H1 (cell line): ENCODE measurements around the gene FYTTD1. TPM values are rescaled to one million over a fixed set of nuclear protein-coding genes. Genes with fewer than 3 reads are reported as not detected.

Experiments used
- CTCF ChIA-PET: fragments of 300-600 bp; sonication (Branson Sonifier 250); formaldehyde crosslinking; loops from one replicate; lab custom pipeline; 2021; ENCODE audit not compliant: partially characterized antibody; lab: Charles Lee
- POLR2A ChIA-PET: fragments of 300-600 bp; sonication (Branson Sonifier 250); formaldehyde crosslinking; loops from one replicate; lab custom pipeline; 2021; ENCODE audit warnings: inconsistent platforms; ENCODE audit not compliant: partially characterized antibody; lab: Charles Lee
- DNase-seq, 2 experiments: peaks; one replicate each; pipeline versions ENCODE4 v3.0.0 to v3.0.0-alpha.2; 2010 to 2022; ENCODE audit warnings: low spot score in 2 of 2, low read depth in 1 of 2, mixed read lengths in 1 of 2
- FAIRE-seq: peaks from 2 replicates; lab custom pipeline; 2011; peaks lifted over from hg19 to GRCh38; lab: Jason Lieb, UNC
- H2AFZ ChIP-seq: 2 replicates; pipeline ENCODE4 v1.8.1; 2012; ENCODE audit warnings: low read length, inconsistent platforms
- H2AK5ac ChIP-seq: 2 replicates; pipeline ENCODE4 v1.6.1; 2013; ENCODE audit warnings: low read depth, low read length
- H2BK120ac ChIP-seq: replicated peaks from 2 replicates; pipeline ENCODE3; 2013; ENCODE audit warnings: low read depth, low read length, inconsistent platforms
- H2BK12ac ChIP-seq: 2 replicates; pipeline ENCODE4 v1.6.1; 2013; ENCODE audit warnings: low read depth, low read length
- H2BK15ac ChIP-seq: 2 replicates; pipeline ENCODE4 v1.6.1; 2013; ENCODE audit warnings: low read length
- H2BK20ac ChIP-seq: 2 replicates; pipeline ENCODE4 v1.6.1; 2013; ENCODE audit warnings: low read length
- H2BK5ac ChIP-seq: 2 replicates; pipeline ENCODE4 v1.6.1; 2013; ENCODE audit warnings: low read depth, low read length
- H3K14ac ChIP-seq: 2 replicates; pipeline ENCODE4 v1.6.1; 2013; ENCODE audit warnings: inconsistent platforms; ENCODE audit not compliant: insufficient read length
- H3K18ac ChIP-seq: 2 replicates; pipeline ENCODE4 v1.6.1; 2013; ENCODE audit warnings: low read length; ENCODE audit errors: extremely low read depth
- H3K23ac ChIP-seq: 2 replicates; pipeline ENCODE4 v1.6.1; 2013; ENCODE audit warnings: inconsistent platforms; ENCODE audit not compliant: insufficient read length
- H3K23me2 ChIP-seq: 2 replicates; pipeline ENCODE4 v1.6.1; 2013; ENCODE audit warnings: low read depth, low read length
- H3K27ac ChIP-seq: 2 replicates; pipeline ENCODE4 v1.6.1; 2011; ENCODE audit warnings: low read depth, low read length, inconsistent platforms
- H3K27me3 ChIP-seq, 4 experiments: replicated peaks in 1 of 4; 1 replicate in 1 of 4; 2 replicates in 3 of 4; pipeline versions ENCODE4 v1.6.1 to v1.8.1; 2011 to 2013; ENCODE audit warnings: low read length in 3 of 4, mild to moderate bottlenecking in 3 of 4, inconsistent platforms in 2 of 4, mixed read lengths in 2 of 4, moderate library complexity in 1 of 4; ENCODE audit not compliant: control insufficient read depth in 3 of 4, insufficient read depth in 3 of 4; ENCODE audit errors: extremely low read depth in 1 of 4
- H3K36me3 ChIP-seq, 4 experiments: 2 replicates each; pipeline versions ENCODE4 v1.6.1 to v1.8.1; 2011 to 2013; ENCODE audit warnings: mild to moderate bottlenecking in 4 of 4, low read length in 3 of 4, moderate library complexity in 2 of 4, control low read depth in 1 of 4, inconsistent platforms in 1 of 4; ENCODE audit not compliant: insufficient read depth in 4 of 4, control insufficient read depth in 2 of 4
- H3K4ac ChIP-seq: replicated peaks from 2 replicates; pipeline ENCODE3; 2013; ENCODE audit warnings: low read length, low read depth, mixed read lengths, inconsistent platforms; ENCODE audit not compliant: insufficient read length
- H3K4me1 ChIP-seq, 4 experiments: replicated peaks in 1 of 4; 1 replicate in 1 of 4; 2 replicates in 3 of 4; pipeline versions ENCODE4 v1.6.1 to v1.8.1; 2011 to 2013; ENCODE audit warnings: low read length in 3 of 4, inconsistent platforms in 2 of 4, mixed read lengths in 1 of 4; ENCODE audit not compliant: insufficient read depth in 4 of 4, control insufficient read depth in 3 of 4
- H3K4me2 ChIP-seq, 2 experiments: 2 replicates each; pipeline versions ENCODE4 v1.6.1 to v1.8.1; 2011 to 2013; ENCODE audit warnings: low read depth in 2 of 2, low read length in 2 of 2, control low read depth in 1 of 2, inconsistent platforms in 1 of 2, mild to moderate bottlenecking in 1 of 2; ENCODE audit not compliant: insufficient read depth in 1 of 2
- H3K4me3 ChIP-seq, 4 experiments: fragments of 200-600, 300-600 bp in 1 of 4; sonication (generic), shearing (Covaris generic), sonication (Bioruptor Twin) in 1 of 4; 2 replicates each; pipeline versions ENCODE4 v1.5.1 to v1.8.1; 2011 to 2016; ENCODE audit warnings: low read length in 4 of 4, low read depth in 3 of 4, control low read depth in 2 of 4, inconsistent platforms in 2 of 4, mild to moderate bottlenecking in 2 of 4, mixed read lengths in 1 of 4, moderate library complexity in 1 of 4; ENCODE audit not compliant: insufficient read depth in 2 of 4; ENCODE audit errors: extremely low read depth in 1 of 4
- H3K56ac ChIP-seq: replicated peaks from 2 replicates; pipeline ENCODE3; 2013; ENCODE audit warnings: low read depth, mild to moderate bottlenecking, mixed read lengths, low read length, inconsistent platforms; ENCODE audit not compliant: insufficient read length
- H3K79me1 ChIP-seq: 2 replicates; pipeline ENCODE4 v1.6.1; 2013; ENCODE audit warnings: low read depth, low read length, control low read depth
- H3K79me2 ChIP-seq, 2 experiments: 2 replicates each; pipeline versions ENCODE4 v1.6.1 to v1.8.1; 2012 to 2013; ENCODE audit warnings: low read length in 2 of 2, mild to moderate bottlenecking in 2 of 2, inconsistent platforms in 1 of 2; ENCODE audit not compliant: insufficient read depth in 2 of 2, control insufficient read depth in 1 of 2
- H3K9ac ChIP-seq, 4 experiments: replicated peaks in 1 of 4; 1 replicate in 1 of 4; 2 replicates in 3 of 4; pipeline versions ENCODE4 v1.6.1 to v1.8.1; 2011 to 2013; ENCODE audit warnings: low read depth in 3 of 4, low read length in 3 of 4, control low read depth in 2 of 4, mild to moderate bottlenecking in 2 of 4, moderate library complexity in 2 of 4, inconsistent platforms in 1 of 4; ENCODE audit errors: extremely low read depth in 1 of 4
- H3K9me3 ChIP-seq, 2 experiments: 2 replicates each; pipeline versions ENCODE4 v1.6.1 to v1.8.1; 2012 to 2013; ENCODE audit warnings: mild to moderate bottlenecking in 2 of 2, moderate library complexity in 2 of 2, control low read depth in 1 of 2, inconsistent platforms in 1 of 2, low read depth in 1 of 2, low read length in 1 of 2, mixed read lengths in 1 of 2; ENCODE audit not compliant: insufficient read depth in 2 of 2
- H4K20me1 ChIP-seq, 2 experiments: replicated peaks in 1 of 2; 2 replicates each; pipeline versions ENCODE3 to v1.8.1; 2011 to 2013; ENCODE audit warnings: inconsistent platforms in 2 of 2, low read length in 2 of 2, mild to moderate bottlenecking in 1 of 2; ENCODE audit not compliant: insufficient read depth in 2 of 2, control insufficient read depth in 1 of 2
- H4K5ac ChIP-seq: 2 replicates; pipeline ENCODE4 v1.6.1; 2013; ENCODE audit warnings: low read length, low read depth, mixed read lengths, inconsistent platforms; ENCODE audit not compliant: insufficient read length
- H4K8ac ChIP-seq: 2 replicates; pipeline ENCODE4 v1.8.0; 2013; ENCODE audit warnings: mild to moderate bottlenecking, moderate library complexity, low read length, inconsistent platforms; ENCODE audit not compliant: insufficient read depth; ENCODE audit errors: extremely low read depth
- H4K91ac ChIP-seq: replicated peaks from 2 replicates; pipeline ENCODE3; 2013; ENCODE audit warnings: low read length, mixed read lengths, inconsistent platforms; ENCODE audit not compliant: insufficient read length
- BRCA1 ChIP-seq: IDR thresholded peaks from 2 replicates; pipeline ENCODE4 v1.6.1; 2012; ENCODE audit warnings: low read depth, low read length, improper control_type of control experiment
- CBX8 ChIP-seq: fragments of 300-800, 300-1000 bp; sonication (generic); IDR thresholded peaks from 2 replicates; pipeline ENCODE4 v1.7.1; 2016; ENCODE audit warnings: low read depth, low read length, borderline replicate concordance
- CREB1 ChIP-seq: IDR thresholded peaks from 2 replicates; pipeline ENCODE4 v1.6.1; 2012; ENCODE audit warnings: inconsistent platforms
- GTF2F1 ChIP-seq: IDR thresholded peaks from 2 replicates; pipeline ENCODE4 v1.6.1; 2012; ENCODE audit warnings: low read depth, low read length, improper control_type of control experiment, borderline replicate concordance
- HDAC2 ChIP-seq, 2 experiments: fragments of 300-600 bp in 1 of 2; sonication (generic) in 1 of 2; IDR thresholded peaks; 2 replicates each; pipeline ENCODE4 v1.6.1; 2011 to 2012; ENCODE audit warnings: low read depth in 2 of 2, low read length in 2 of 2, mild to moderate bottlenecking in 2 of 2, moderate library complexity in 2 of 2, borderline replicate concordance in 1 of 2, inconsistent platforms in 1 of 2
- MAFK ChIP-seq: IDR thresholded peaks from 2 replicates; pipeline ENCODE4 v1.6.1; 2012; ENCODE audit warnings: low read depth, mild to moderate bottlenecking, improper control_type of control experiment, low read length
- POLR2AphosphoS5 ChIP-seq: IDR thresholded peaks from 2 replicates; pipeline ENCODE4 v1.6.1; 2011; ENCODE audit warnings: low read depth, low read length
- RNF2 ChIP-seq: fragments of 200-900, 300-1000 bp; sonication (generic); IDR thresholded peaks from 2 replicates; pipeline ENCODE4 v1.7.1; 2016; ENCODE audit warnings: borderline replicate concordance, low read depth, mild to moderate bottlenecking, antibody characterized with exemption, low read length; ENCODE audit not compliant: poor library complexity, severe bottlenecking; ENCODE audit errors: missing control alignments
- SIN3A ChIP-seq, 2 experiments: IDR thresholded peaks in 1 of 2; conservative IDR thresholded peaks in 1 of 2; 2 replicates each; pipeline ENCODE4 v1.6.1; 2011 to 2012; ENCODE audit warnings: low read length in 2 of 2, improper control_type of control experiment in 1 of 2, low read depth in 1 of 2, mild to moderate bottlenecking in 1 of 2
- SP1 ChIP-seq: IDR thresholded peaks from 2 replicates; pipeline ENCODE4 v1.6.1; 2011; ENCODE audit warnings: low read depth, low read length
- SP2 ChIP-seq: IDR thresholded peaks from 2 replicates; pipeline ENCODE4 v1.6.1; 2012; ENCODE audit warnings: mild to moderate bottlenecking, low read length, inconsistent platforms
- SP4 ChIP-seq: IDR thresholded peaks from 2 replicates; pipeline ENCODE4 v1.6.1; 2012; ENCODE audit warnings: low read length, inconsistent platforms
- TAF1 ChIP-seq: IDR thresholded peaks from 2 replicates; pipeline ENCODE4 v1.6.1; 2011; ENCODE audit warnings: mild to moderate bottlenecking, low read depth, low read length
- TAF7 ChIP-seq: optimal IDR thresholded peaks from 2 replicates; pipeline ENCODE3; 2011; ENCODE audit warnings: low read depth, mild to moderate bottlenecking, inconsistent platforms, low read length, moderate library complexity, borderline replicate concordance
- YY1 ChIP-seq: IDR thresholded peaks from 2 replicates; pipeline ENCODE4 v1.6.1; 2011; ENCODE audit warnings: low read depth, mild to moderate bottlenecking, low read length
- WGBS, 2 experiments: shearing (Covaris generic) in 1 of 2; methylation state at CpG; one replicate each; pipeline versions ENCODE4 v1.1.6 to v1.1.7; 2013 to 2015; ENCODE audit warnings: low lambda C conversion rate in 2 of 2, mixed read lengths in 2 of 2, inconsistent platforms in 1 of 2, low coverage in 1 of 2, missing lambda C conversion rate in 1 of 2; ENCODE audit not compliant: insufficient replicate concordance in 2 of 2, insufficient coverage in 1 of 2, insufficient read length in 1 of 2; ENCODE audit errors: extremely low coverage in 1 of 2, missing lambda C conversion rate in 1 of 2; 5-methylcytosine and 5-hydroxymethylcytosine counted together
- polyA plus RNA-seq, 7 experiments: library from polyadenylated mRNA; depleted of rRNA in 3 of 7; stranded (reverse) in 5 of 7; unstranded in 2 of 7; fragments of >200 nt in 5 of 7; fragments of 200-250 nt in 2 of 7; gene quantifications; 1 replicate in 5 of 7; 2 replicates in 1 of 7; 4 replicates in 1 of 7; pipeline versions ENCODE4 v1.2.1 to v1.2.3, GENCODE V29; 2011 to 2013; ENCODE audit warnings: missing spikeins in 2 of 7, mixed read lengths in 2 of 7
- total RNA-seq: library from RNA; stranded (reverse); fragmentation: NEBNext Ultra II Directional; extraction: Animal tissue kit (Norgen Biotek cat#: 25700); gene quantifications from 2 replicates; pipeline ENCODE4 v1.2.1, GENCODE V29; 2021

The FYTTD1 gene
- total and polyA plus RNA-seq, 2 of the 8 experiments (the other 6 are each of a cell fraction or from before 2014, with no cell fraction given): 3.1 to 24.4 TPM

DNA sequence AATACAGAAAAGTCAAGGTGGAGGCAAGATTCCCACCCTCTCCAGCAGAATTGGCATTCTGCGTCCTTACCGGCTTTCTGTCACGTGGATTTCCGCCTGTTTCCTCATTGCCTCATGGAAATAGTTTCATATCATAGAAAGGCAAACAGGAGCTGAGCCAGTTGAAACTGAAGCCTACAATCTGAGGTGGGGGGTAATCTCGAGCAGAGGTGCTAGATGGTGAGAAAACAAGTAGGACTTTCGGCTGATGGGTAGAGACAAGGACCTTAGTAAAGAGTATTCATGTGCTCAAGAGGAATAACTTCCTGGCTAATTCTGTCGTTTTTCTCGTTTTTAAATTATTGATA is 81.3 kb downstream of the FYTTD1 start:
- Histone ChIP-seq H3K79me1 (no peaks in the 10 kb centered on the region; the same call in 1 of the 2 replicates), H2AK5ac (no peak overlapping the region), H2BK120ac (no peak overlapping the region), H3K9me3 (no peaks in the 10 kb centered on the region), H3K4me2 (no peak overlapping the region), H4K91ac (no peak overlapping the region), H3K27me3 (no peaks in the 10 kb centered on the region), H3K4me3 (no peak overlapping the region), H3K56ac (no peak overlapping the region), H3K18ac (no peak overlapping the region), H2BK20ac (no peak overlapping the region), H3K9ac (no peak overlapping the region), H4K8ac (no peak overlapping the region), H4K20me1 (no peaks in the 10 kb centered on the region), H4K5ac (no peak overlapping the region), H2AFZ (no peak overlapping the region), H3K14ac (no peak overlapping the region), H3K23ac (no peak overlapping the region), H3K27ac (no peak overlapping the region), H3K4ac (no peak overlapping the region), H3K36me3 (peaks cover 7 to 64% (median 33%) of the 10 kb centered on the region in 4 experiments), H3K23me2 (no peaks in the 10 kb centered on the region), H2BK12ac (no peak overlapping the region), H3K4me1 (no peaks in the 10 kb centered on the region), H2BK15ac (no peak overlapping the region), H3K79me2 (no peaks in the 10 kb centered on the region), H2BK5ac (no peak overlapping the region)
- no peak for DNase-seq
- WGBS, 2 experiments: 96% methylated on average over 8 of the region's 8 CpGs; no CpG with 5 or more reads in 1 of the 2 experiments
- no peak for FAIRE-seq
- ChIA-PET POLR2A (interaction anchor here (0.6 kb wide), 1 partner anchor 121 kb away, joined by 3 read pairs; no protein-coding TSS in a partner anchor), CTCF (interaction anchor here (0.6 kb wide), 1 partner anchor 53 kb away, joined by 3 read pairs; no protein-coding TSS in a partner anchor)
- no peak for TF ChIP-seq CREB1
- TF ChIP-seq SP4: no peak
- no peak for TF ChIP-seq HDAC2 (IDR thresholded peaks at IDR 0.05; ENCODE audit: borderline replicate concordance in 1 of 2, low read depth in 2 of 2, low read length in 2 of 2)
- TF ChIP-seq CBX8: no peak
- TF ChIP-seq SIN3A (conservative IDR thresholded peaks at IDR 0.05 in 1 of 2, IDR thresholded peaks at IDR 0.05 in 1 of 2; ENCODE audit: low read depth in 1 of 2, low read length in 2 of 2): no peak
- TF ChIP-seq TAF1: no peak
- no peak for TF ChIP-seq MAFK
- no peak for TF ChIP-seq BRCA1
- no peak for TF ChIP-seq RNF2
- TF ChIP-seq SP1: no peak
- no peak for TF ChIP-seq YY1
- no peak for TF ChIP-seq SP2
- no peak for TF ChIP-seq POLR2AphosphoS5
- TF ChIP-seq TAF7: no peak
- no peak for TF ChIP-seq GTF2F1
